GM19438 (cell line): ENCODE data around the gene ACP7.

ENCODE experiments used
- ATAC-seq: cut with Tn5 transposase; IDR thresholded peaks from one replicate; pipeline ENCODE4 v1.9.1; 2021; ENCODE audit warnings: low read depth; ENCODE audit not compliant: unreplicated experiment

ACP7 gene

DNA sequence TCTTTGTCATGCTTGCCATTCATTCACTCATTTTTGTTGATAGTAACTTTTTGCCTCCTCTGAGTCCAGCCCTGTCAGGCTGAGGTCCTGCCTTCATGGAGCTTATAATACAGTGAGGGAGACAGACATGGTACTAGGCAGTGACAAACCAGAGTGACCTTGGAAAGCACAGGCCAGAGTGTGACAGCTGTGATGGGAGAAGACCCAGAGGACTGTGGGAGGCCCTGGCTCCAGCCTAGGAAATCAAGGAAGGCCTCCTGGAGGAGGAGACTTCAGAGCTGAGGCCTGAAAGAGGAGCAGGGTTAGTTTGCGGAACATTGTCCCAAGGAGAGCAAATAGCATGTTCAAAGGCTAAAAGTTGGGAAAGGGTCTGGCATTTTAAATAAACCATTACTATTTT lies 61.9 kb downstream of the ACP7 start:
- ATAC-seq, result no peak

DNA sequence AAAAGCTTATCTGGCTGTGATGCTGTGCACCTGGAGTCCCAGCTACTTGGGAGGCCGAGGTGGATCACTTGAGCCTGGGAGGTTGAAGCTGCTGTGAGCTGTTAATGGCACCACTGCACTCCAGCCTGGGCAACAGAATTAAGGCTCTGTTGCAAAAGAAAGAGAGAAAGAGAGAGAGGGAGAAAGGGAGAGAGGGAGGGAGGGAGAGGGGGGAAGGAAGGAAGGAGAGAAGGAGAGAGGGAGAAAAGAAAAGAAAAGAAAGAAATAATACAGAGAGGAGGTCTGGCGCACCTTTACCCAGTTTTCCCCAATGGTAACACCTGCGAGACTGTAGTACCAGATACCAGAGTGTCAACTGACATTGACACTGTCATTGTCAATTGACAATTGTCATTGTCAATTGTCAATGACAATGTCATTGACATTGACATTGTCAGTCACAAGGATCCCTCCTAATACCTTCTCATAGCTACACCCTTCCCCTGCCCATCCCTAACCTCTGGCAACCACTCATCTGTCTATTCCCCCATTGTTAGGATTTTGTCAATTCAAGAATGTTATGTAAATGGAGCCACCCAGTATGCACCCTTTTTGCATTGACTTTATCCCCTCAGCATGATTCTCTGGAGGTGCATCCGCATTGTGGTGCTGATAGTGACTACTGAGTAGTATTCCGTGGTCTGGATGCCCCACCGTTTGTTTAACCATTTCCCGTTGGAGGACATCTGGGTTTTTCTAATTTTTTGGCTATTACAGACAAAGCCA lies 62.7 kb downstream of the ACP7 start:
- no peak for ATAC-seq

DNA sequence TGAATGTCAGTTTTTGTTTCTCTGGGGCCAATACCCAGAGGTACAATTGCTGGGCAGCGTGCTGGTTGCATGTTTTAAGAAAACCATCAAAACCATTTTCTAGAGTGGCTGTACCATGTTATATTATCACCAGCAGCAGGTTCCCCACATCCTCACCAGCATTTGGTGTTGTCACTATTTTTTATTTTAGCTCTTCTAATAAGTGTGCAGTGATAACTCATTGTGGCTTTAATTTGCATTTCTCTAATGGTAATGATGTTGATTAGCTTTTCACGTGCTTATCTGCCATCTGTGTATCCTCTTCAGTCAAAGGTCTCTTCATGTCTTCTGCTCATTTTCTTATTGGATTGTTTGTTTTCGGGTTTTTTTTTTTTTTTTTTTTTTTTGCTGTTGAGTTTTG lies 63.3 kb downstream of the ACP7 start:
- ATAC-seq, result no peak

DNA sequence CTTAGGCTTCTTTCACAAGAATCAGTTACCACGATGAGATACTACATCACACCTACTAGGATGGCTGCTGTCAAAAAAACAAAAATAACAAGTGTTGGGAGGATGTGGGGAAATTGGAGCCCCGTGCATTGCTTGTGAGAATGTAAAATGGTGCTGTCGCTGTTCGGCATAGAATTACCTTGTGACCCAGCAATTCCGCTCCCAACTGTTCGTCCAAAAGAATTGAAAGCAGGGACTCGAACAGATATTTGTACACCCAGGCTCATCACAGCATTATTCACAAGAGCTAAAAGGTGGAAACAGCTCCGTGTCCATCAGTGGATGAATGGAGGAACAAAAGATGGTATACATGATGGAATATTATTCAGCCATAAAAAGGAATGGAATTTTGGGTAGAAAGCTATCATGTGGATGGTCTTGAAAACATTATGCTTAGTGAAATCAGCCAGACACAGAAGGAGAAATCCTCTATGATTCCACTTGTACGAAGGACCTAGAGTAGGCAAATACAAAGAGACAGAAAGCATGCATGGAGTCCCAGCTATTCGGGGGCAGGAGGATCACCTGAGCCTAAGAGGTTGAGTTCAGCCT lies 64.9 kb downstream of the ACP7 start:
- ATAC-seq, result no peak

DNA sequence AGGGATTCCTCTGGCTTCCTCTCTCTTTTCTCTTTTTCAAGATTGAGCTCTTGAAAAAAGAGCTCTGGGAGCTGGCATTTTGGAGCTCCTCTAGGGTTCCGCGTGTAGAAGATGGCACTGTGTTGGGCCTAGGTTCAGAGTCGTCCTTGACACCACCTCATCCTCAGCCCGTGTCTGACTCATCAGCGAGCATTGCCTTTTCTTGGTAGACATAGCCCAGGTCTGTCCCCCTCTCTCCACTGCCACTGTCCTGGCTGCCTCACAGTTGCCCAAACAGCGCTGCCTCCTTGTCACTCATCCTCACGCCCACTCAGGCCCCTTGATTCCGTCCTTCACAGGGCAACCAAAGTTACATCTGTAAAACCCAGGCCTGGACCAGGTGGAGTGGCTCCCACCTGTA lies 66.1 kb downstream of the ACP7 start:
- ATAC-seq, result no peak

DNA sequence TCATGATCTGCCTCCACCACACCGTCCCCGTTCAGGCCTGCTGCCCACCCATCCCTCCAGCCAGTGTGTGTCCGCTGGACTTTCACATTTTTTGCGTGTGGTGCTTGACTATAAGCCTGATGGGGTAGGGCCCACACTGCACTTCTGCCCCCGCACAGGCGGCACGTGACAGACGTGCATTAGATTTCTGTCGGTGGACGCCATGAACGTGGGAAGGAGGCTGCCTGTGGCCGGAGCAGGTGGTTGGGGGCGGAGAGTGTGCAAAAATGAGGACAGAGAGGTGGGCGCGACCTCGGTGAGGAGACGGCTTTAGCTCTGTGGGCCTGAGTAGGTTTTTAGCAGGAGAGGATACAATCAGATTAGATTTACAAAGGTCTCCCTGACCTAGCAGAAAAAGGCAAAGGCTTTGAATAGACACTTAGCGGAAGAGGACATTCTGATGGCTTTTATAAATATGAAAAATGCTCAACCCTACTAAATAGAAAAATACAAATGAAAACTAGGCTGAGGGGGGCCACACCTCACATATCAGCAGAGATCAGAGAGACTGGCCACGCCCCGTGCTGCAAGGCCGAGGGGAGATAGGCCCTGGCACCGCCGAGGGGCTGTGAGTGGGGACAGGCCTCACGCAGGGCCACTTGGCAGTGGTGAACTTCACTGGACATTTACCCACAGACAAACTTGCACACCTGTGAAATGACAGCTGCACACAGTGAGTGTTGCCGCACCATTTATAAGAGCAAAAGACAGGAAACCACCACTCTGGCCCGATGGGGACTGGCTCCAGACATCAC lies 66.8 kb downstream of the ACP7 start:
- ATAC-seq, result no peak

DNA sequence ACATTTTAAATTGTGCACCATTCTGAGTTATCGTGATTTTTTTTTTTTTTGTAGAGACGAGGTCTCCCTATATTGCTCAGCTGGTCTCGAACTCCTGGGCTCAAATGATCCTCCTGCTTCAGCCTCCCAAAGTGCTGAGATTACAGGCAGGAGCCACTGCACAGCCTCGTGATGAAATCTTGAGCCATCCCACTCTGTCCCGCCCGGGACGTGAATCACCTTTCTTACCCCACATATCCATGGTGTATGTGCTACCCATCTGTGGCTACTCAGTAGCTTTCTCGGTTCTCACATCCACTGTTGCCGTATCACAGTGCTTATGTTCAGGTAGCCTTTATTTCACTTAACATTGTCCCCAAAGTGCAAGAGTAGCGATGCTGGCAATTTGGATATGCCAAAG lies 67.9 kb downstream of the ACP7 start:
- no peak for ATAC-seq

DNA sequence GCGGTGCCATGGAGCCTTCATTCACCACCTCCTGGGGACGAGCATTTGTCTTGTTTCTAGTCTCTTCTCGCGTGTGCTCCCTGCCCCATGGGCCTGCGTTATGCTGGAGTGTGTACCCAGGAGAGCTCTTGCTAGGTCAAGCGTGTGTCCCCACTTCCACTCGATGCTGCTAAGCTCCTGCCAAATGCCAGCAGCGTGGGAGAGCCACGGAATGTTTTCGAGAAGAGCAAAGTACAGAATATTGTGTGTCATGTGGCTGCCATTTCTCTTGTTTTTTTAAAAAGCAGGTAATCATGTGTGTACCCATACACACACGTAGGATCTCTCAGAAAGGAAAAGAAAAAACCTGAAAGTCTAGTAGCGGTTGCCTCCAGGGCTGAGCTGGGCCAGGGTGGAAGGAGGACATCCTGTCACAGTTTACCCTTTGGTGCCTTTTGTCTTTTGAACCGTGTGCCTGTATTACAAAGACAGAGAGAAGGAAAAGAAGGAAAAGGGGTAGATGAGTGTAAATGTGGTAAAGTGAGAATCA lies 70.0 kb downstream of the ACP7 start:
- no peak for ATAC-seq

DNA sequence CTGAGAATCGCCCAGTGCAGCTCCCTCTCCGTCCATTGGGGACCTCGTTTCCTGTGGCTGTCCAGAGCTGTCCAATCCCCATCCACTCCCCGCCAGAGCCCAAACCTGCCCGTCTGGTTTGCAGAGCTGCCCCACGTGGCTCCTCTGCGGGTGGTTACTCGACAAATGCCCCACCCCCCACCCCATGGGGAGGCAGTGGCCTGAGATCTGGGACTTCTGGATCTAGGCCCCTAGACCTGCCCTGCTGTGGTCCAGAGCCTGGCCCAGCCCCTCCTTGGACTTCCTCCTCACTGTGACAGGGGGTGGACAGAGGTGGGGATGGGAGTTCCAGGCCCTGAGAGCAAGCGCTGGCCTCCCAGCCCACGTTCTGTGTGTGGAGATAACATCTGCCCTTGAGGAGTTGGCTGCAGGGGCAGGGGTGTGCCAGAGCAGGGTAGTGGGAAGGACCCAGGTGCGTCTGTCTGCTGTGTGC lies 70.5 kb downstream of the ACP7 start:
- no peak for ATAC-seq

DNA sequence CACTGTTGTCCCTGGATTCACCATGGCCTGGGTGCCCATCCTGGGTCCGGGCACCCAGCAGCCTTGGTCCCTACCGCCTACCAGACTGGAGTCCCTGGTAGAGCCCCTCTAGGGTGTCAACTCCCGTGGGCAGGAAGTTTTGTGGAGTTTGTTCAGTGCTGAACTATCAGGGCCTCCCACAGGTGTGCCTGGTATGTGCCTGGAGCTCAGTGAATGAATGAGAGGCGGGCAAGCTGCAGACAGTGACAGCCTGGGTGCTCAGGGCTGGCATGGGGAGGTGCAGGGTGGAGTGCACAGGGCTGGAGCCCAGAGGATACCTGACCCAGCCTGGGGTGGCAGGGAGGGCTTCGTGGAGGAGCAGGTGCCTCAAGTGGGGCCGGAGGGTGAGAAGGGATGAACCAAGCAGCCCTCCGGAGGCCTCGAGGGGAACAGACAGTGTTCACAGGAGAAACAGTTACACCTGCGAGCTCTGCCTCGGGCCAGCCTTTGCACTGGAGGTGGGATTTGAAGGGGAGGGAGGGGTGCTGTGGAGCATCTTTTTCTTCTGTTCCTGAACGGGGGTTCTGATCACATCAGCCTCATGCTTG lies 71.0 kb downstream of the ACP7 start:
- ATAC-seq, result no peak

DNA sequence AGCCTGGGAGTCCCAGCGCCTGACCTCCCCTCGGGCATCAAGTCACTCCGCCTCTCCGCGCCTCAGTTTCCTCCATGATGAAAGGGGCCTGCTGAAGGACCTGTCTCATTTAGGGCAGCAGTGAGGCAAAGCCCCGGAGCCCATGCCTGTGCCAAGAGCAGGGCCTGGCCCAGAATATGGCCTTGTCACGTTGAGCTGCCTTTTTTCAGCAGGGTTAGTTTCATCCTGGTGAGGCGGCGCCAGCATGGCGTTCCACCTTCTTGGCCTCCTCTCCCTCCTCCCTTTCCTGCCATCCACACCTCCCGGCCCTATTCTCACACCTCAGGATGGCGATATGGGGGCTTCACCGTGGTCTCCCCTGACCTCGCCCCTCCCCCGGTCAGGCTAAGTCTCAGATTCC lies 71.6 kb downstream of the ACP7 start:
- no peak for ATAC-seq

DNA sequence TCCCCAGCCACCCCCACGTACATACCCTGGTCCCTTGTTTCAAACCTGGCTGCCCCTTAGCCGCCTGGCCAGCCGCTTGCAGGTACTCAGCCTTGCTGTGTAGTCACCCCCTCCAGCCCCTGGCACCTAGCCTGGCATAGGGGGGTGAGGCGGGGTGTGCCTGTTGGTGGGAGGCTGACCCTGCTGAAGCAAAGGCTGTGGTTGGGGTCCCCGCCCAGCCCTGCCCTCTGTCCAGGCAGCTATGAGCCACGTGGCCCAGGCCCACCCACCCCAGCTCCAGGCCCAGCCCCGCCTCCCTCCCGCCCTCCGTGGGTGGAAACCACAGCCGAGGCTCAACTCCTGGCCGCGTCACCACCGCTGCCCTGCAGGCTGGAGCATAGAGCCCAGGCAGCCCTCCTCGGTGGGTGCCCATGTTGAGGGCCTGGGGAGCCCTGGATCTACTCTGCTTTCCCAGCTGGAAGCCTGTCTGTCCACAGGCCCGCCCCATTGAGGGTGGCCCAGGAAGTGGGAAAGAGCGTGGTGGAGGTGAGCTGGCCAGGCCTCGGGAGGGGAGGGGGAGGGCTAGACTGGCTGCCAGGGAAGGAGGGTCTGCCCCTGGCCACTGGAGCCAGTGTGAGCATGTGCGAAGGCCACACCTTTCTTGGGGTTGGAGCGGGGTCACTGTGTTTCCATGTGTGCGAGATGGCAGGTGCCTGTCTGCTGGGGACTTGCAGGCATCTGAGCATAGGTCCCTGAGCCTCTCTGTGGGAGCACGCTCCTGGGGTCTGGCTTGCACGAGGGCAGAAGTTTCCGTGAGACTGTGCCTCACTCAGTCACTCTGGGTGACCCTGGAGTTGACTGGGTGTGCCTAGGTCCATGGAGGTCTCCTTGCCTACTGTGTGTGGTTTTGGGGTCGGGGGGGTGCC lies 72.4 kb downstream of the ACP7 start:
- no peak for ATAC-seq

DNA sequence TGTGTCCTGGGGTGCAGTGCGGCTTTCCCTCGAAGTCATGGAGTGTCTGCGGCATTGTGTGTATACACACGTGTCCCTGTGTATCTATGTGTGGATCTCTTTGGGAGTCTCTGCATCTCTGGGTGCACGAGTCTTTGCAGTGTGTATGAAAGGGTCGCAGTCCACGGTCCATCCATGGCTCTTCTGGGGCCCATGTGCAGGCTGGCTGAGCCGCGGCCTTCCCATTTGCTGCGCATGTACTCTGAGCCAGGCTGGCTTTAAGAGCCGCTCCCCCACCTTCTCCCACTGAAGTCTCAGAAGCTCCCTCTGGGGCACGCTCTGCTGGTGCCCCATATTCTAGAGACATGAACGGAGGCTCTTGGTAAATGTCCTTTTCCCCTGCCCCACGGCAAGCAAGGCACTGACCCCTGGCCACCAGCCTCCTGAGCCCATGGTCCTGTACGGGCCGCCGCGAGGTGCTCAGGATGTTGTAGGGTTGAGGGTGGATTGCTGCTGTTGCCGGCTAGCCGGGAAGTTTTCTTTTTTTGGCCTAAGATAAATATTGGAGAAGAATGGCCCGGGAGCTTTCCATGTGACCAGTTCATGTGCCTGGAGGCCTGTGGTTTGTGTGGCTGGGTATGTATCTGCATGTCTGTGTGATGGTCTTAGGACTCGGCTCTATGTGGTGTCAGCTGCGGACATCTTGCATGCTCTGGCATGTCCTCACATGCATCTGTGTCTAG lies 73.3 kb downstream of the ACP7 start:
- no peak for ATAC-seq

DNA sequence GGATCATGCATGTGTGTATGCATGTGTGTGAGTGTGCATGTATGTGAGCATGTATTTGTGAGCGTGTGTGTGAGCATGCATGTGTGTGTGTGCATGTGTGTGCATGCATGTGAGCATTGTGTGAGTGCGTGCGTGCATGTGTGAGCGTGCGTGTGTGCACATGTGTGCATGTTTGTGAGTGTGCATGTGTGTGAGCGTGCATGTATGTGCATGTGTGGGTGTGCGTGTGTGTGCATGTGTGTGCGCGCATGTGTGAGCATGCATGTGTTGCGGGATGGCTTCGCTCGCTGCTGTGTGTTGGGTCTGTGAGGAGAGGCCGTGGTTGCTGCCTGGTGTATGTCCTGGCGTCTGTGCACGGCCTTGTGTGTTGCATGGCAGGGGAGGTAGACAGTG lies 73.8 kb downstream of the ACP7 start:
- no peak for ATAC-seq

DNA sequence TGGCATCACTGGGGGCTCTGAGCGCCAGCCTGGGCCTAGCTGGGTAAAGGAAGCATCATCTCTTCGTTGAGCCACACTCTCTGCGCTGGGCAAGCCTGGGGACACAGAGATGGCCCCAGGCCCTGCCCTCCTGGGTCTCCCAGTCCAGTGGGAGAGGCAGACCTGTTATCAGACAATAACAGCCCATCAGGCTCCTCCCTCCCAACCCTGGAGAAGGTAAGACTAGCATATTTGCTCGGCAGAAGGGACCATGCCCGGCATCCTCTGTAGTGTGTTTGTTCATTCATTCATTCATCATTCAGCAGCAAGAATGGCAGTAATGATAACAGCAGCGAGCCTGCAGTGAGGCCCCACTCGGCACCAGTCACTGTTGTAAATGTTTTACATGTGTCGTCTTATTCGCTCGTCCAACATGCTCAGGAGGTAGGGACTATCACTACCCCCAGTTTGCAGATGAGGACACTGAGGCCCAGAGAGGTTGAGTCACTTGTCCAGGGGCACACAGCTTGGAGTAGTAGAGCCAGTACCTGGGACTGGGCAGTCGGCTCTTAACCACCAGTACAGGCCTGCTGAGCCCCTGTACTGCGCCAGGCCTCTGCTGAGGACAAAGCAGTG lies 74.6 kb downstream of the ACP7 start:
- ATAC-seq, result no peak

DNA sequence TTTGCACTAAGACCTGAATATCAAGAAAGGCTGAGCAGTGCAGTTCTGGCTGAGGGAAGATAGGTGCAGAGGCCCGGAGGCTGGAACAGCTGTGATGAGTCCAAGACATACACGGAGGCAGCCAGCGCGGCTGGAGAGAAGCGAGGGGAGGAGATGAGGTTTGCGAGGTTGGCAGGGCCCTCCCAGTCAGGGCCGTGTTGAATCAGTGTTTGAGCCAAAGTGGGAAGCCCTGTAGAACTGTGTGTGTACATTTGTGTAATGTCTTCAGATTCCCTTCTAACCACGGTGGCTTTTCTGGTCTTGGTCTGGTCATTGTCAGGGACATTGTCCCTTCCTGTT lies 76.3 kb downstream of the ACP7 start:
- ATAC-seq, result no peak
